Spleen (tissue), 11 donors: Measurements from ENCODE around the gene ADNP. TPM values are rescaled to one million over a fixed set of nuclear protein-coding genes. Genes with fewer than 3 reads are reported as not detected.

Experiments used
- polyA plus RNA-seq, 3 donors: library from polyadenylated mRNA; stranded (reverse); fragments of 200-250 nt; gene quantifications; one replicate each; pipeline ENCODE4 v1.2.1, GENCODE V29; 2013
- small RNA-seq, 4 donors: library from RNA; depleted of rRNA; stranded (forward); fragments of <200 nt; gene quantifications; one replicate each; pipeline ENCODE3, GENCODE V24; 2016
- total RNA-seq, 7 donors: library from RNA; depleted of rRNA in 3 of 7; stranded (reverse); fragments of >200 nt in 3 of 7; fragmentation: NEBNext Ultra II Directional in 4 of 7; extraction: Animal tissue kit (Norgen Biotek cat#: 25700) in 4 of 7; gene quantifications; one replicate each; pipeline versions ENCODE4 v1.1.0 to v1.2.1, GENCODE V29; 2016 to 2021
- donor health status: healthy with polysubstance abuse.
- donor health status: DM: no; HTN: no; CAD: no; lungs with moderate emphysema.
- donor health status: DM: no; HTN: no; CAD: no.
- donor health status: Bipolar disorder and iron deficiency.
- donor health status: healthy.
- donor health status: DM: no; HTN: no; CAD: no.
- donor health status: DM: yes; HTN: yes; CAD: no.

The ADNP gene
- total and polyA plus RNA-seq, 10 donors: 30.6 to 78.8 (median 61.3) TPM

Small RNA genes within 50 kb of the gene (small RNA-seq; reads per million reads assigned to genes)
- gene TMSB4XP6: 0 reads per million in 4 donors

Other genes with a start within 250 kb of the ADNP start
- gene RIPOR3, start 239.9 kb downstream of the ADNP start, total RNA-seq: 10 to 100 TPM in 6 of 7 donors, 1 to 10 TPM in 1; 6.0 to 22.8 (median 13.5) TPM
- gene RIPOR3, start 239.9 kb downstream of the ADNP start, polyA plus RNA-seq: 10 to 100 TPM in 1 of 3 donors, 1 to 10 TPM in 2; 6.1 to 13.4 (median 6.8) TPM
- 1 to 10 TPM; 3.5 to 7.5 (median 5.0) TPM for gene PARD6B, start 199.9 kb downstream of the ADNP start, total RNA-seq
- 1 to 10 TPM in 2 of 3 donors, under 1 TPM in 1; 0.97 to 1.1 (median 1.0) TPM for gene PARD6B, start 199.9 kb downstream of the ADNP start, polyA plus RNA-seq
- 10 to 100 TPM; 11.8 to 20.9 (median 19.2) TPM for gene BCAS4, start 136.4 kb downstream of the ADNP start, total RNA-seq
- gene BCAS4, start 136.4 kb downstream of the ADNP start, polyA plus RNA-seq: 10 to 100 TPM; 24.5 to 33.3 (median 29.7) TPM
- 10 to 100 TPM; 28.1 to 62.5 (median 37.9) TPM for gene DPM1, start 27.1 kb upstream of the ADNP start, total RNA-seq
- gene DPM1, start 27.1 kb upstream of the ADNP start, polyA plus RNA-seq: 10 to 100 TPM; 40.7 to 65.0 (median 46.9) TPM
- gene MOCS3, start 27.4 kb upstream of the ADNP start, total RNA-seq: 1 to 10 TPM; 3.4 to 7.0 (median 5.3) TPM
- 1 to 10 TPM; 2.6 to 4.2 (median 3.2) TPM for gene MOCS3, start 27.4 kb upstream of the ADNP start, polyA plus RNA-seq
- 1 to 10 TPM; 1.6 to 5.0 (median 3.5) TPM for gene KCNG1, start 91.7 kb upstream of the ADNP start, total RNA-seq
- gene KCNG1, start 91.7 kb upstream of the ADNP start, polyA plus RNA-seq: 1 to 10 TPM in 2 of 3 donors, under 1 TPM in 1; 0.35 to 3.0 (median 1.9) TPM